HCT116 (cell line): ENCODE results near the gene RMDN2.

ENCODE experiments used
- CEBPB ChIP-seq: IDR thresholded peaks from 2 replicates; pipeline ENCODE4 v1.6.1; 2012; ENCODE audit warnings: low read depth
- POLR2A ChIP-seq: IDR thresholded peaks from 2 replicates; pipeline ENCODE4 v1.7.0; 2011; ENCODE audit warnings: borderline replicate concordance; ENCODE audit not compliant: insufficient read depth, insufficient read length; ENCODE audit errors: extremely low read depth
- RAD21 ChIP-seq: IDR thresholded peaks from 2 replicates; pipeline ENCODE4 v1.6.1; 2012; ENCODE audit warnings: low read depth, mild to moderate bottlenecking
- TF ChIP-seq, protein P1 (sequence below), 3 experiments: fragments of 200-600 bp in 1 of 3; sonication (generic) in 1 of 3; IDR thresholded peaks in 2 of 3; conservative IDR thresholded peaks in 1 of 3; 2 replicates each; pipeline ENCODE4 v1.5.1; 2012 to 2017; ENCODE audit warnings: low read depth in 2 of 3, low read length in 2 of 3, antibody characterized with exemption in 1 of 3, borderline replicate concordance in 1 of 3, control low read depth in 1 of 3, mild to moderate bottlenecking in 1 of 3, mixed read lengths in 1 of 3, mixed run types in 1 of 3, moderate library complexity in 1 of 3; ENCODE audit not compliant: insufficient read depth in 1 of 3

DNA sequence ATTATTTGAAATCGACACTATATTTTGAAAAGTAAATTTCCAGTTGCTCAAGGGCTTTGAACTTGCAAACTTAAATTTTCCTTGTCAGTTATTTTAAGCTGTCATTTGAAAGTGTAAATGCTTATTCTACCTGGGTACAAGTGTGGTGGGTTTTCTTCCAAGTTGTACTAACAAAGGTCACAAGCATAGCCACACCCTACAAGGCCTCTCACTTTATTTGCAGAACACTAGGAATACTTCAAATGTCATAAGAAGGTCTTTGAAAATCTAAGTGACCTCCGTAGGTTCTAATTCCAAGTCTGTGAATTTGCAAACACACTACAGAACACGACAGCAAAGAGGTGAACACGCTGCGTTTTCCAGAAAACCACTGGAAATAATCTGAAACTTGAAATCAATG lies 9.3 kb upstream of the RMDN2 start:
- TF ChIP-seq POLR2A (no peak), CEBPB (no peak), RAD21 (no peak)
- TF ChIP-seq, protein P1, sequence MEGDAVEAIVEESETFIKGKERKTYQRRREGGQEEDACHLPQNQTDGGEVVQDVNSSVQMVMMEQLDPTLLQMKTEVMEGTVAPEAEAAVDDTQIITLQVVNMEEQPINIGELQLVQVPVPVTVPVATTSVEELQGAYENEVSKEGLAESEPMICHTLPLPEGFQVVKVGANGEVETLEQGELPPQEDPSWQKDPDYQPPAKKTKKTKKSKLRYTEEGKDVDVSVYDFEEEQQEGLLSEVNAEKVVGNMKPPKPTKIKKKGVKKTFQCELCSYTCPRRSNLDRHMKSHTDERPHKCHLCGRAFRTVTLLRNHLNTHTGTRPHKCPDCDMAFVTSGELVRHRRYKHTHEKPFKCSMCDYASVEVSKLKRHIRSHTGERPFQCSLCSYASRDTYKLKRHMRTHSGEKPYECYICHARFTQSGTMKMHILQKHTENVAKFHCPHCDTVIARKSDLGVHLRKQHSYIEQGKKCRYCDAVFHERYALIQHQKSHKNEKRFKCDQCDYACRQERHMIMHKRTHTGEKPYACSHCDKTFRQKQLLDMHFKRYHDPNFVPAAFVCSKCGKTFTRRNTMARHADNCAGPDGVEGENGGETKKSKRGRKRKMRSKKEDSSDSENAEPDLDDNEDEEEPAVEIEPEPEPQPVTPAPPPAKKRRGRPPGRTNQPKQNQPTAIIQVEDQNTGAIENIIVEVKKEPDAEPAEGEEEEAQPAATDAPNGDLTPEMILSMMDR (IDR thresholded peaks at IDR 0.05 in 2 of 3, conservative IDR thresholded peaks at IDR 0.05 in 1 of 3; ENCODE audit: borderline replicate concordance in 1 of 3, insufficient read depth in 1 of 3, low read depth in 2 of 3, low read length in 2 of 3): no peak
